ENCODE results near the gene USP21.
"Not testable (repeated sequence)": the region's sequence is repeated elsewhere in the genome, so short reads cannot be mapped to it uniquely, and the experiment has no call there.

USP21 gene, protein sequence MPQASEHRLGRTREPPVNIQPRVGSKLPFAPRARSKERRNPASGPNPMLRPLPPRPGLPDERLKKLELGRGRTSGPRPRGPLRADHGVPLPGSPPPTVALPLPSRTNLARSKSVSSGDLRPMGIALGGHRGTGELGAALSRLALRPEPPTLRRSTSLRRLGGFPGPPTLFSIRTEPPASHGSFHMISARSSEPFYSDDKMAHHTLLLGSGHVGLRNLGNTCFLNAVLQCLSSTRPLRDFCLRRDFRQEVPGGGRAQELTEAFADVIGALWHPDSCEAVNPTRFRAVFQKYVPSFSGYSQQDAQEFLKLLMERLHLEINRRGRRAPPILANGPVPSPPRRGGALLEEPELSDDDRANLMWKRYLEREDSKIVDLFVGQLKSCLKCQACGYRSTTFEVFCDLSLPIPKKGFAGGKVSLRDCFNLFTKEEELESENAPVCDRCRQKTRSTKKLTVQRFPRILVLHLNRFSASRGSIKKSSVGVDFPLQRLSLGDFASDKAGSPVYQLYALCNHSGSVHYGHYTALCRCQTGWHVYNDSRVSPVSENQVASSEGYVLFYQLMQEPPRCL

DNA sequence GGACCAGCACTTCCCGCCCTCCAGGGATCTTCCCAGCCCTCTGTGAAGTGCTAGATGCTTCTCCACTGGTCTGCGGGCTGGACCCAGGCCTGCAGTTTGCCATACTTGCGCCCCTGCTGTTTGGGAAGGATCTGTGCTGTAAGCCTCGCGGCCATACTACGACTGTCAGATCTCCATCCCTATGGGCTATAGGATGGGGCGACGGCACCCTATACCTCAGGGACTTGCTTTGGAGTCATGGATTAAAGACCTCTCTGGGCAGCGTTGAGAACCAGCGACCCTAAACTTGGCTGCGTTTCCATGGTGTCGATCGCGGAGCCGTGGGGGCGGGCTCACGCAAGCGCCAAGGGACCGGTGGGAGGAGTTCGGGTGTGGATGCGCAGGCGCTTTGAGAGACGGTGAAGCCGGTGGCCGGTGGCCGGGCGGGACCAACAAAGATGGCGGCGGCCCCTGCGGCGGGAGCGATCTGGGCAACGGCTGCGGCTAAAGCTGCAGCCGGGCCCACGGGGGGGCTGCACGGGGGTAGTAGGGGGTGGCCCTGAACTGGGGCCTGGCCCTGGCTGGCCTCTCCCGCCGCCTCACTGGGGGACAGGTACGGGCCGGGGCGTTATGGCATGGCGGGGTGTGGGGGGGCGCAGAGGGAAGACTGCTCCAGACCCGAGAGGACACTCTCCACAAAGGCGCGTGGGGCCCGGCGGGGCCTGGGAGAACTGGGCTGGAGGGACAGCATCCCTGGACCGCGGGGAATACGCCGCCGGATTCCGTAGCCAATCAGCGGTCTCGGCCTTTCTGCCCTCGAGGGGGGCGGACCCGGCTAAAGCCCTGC is at the start of gene USP21:
TSS of gene USP21 (plus strand) at position 414 of the 826 bp plus-strand sequence. CDS start 1,141 bp downstream, outside the sequence.
- DNase-seq: peak; percentile 90

DNA sequence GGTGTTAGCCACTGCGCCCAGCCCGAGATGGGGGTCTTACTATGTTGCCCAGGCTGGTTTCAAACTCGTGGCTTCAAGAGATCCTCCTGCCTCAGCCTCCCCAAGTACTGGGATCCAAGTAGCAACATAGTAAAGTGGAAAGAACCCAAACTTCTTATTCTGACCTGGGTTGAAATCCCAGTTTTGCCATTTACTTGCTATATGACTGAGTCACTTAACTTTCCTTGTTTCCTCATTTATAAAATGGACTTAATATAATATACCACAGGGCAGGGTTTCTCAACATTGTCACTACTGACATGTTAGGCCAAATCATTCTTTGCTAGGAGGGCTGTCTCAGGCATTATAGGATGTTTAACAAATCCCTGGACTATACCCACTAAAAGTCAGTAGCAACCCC is 48.2 kb upstream of the USP21 start:
- no peak for DNase-seq

DNA sequence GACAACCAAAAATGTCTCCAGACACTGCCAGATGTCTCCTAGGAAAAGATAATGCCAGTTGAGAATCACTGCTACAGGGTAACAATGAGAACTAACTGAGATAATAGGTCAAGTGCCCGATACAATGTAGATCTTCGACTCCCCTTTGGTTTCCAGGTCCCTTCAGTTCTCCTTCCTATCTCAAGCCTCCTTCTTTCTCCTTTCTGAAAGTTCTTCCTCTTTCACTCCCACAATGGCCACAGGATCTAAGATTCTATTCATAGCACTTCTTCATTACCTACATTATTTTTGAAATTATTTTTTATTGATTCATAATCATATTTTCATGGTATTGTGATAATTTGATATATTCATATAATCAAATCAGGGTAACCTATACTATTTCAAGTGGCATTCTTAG is 47.8 kb upstream of the USP21 start:
- DNase-seq: no peak

DNA sequence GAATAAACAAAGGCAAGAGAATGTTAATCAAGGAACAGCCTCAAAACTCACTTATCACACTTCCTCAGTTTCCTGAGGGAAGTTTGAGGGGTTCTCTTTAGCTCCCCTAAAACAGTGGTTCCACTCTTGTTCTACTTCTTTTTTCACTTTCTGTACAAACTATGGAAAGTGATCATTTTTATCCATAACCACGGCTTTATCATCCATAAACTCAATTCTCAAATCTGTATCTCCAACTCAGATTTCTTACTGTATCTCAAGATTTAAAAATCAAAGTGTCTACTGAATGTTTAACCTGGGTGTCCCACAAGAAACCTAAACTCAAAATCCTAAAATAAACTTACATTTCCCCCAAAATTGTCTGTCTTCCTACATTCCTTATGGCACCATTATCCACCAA is 45.4 kb upstream of the USP21 start:
- no peak for DNase-seq

DNA sequence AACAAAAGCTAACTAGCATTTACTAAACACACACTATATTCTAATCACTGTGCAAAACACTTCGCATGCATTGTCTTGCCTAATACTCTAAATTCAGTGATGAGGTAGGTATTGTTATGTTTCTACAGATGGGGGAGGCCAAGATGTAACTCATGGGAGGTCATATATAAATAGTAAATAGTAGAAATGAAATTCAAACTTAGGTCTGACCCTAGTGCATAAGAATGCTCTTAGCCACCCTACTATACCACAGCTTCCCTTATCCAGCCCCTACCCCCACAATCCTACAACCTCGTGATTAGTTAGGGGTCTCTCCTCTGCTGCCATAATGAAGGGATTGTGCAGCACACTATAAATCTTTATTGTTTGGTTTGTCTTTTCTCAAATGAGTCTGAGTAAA is 44.7 kb upstream of the USP21 start:
- no peak for DNase-seq

DNA sequence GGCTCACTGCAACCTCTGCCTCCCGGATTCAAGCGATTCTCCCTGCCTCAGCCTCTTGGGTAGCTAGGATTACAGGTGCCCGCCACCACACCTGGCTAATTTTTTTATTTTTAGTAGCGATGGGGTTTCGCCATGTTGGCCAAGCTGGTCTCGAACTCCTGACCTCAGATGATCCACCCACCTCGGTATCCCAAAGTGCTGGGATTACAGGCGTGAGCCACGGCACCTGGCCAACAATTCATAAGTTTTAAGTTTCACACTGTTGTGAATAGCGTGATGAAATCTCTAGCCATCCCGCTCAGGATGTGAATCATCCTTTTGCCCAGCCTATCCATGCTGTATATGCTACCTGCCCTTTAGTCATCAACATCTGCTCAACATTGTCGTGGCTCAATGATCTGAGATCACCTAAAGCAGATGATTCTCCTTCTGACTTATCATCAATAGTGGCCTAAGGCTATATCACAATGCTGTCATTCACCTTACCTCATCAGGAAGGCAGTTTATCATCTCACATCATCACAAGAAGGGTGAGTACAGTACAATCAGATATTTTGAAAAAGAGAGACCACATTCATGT is 44.1 kb upstream of the USP21 start:
- DNase-seq: no peak

DNA sequence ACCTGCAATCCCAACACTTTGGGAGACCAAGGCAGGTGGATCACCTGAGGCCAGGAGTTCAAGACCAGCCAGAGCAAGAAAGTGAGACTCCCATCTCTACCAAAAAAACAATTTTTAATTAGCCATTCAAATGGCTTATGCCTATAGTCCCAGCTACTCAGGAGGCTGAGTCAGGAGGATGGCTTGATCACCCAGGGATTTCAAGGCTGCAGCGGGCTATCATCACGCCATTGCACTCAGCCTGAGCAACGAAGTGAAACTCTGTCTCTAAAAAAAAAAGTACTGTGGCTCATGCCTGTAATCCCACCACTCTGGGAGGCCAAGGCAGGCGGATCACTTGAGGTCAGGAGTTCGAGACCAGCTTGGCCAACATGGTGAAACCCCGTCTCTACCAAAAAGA is 43.3 kb upstream of the USP21 start:
- not testable (repeated sequence) for DNase-seq

DNA sequence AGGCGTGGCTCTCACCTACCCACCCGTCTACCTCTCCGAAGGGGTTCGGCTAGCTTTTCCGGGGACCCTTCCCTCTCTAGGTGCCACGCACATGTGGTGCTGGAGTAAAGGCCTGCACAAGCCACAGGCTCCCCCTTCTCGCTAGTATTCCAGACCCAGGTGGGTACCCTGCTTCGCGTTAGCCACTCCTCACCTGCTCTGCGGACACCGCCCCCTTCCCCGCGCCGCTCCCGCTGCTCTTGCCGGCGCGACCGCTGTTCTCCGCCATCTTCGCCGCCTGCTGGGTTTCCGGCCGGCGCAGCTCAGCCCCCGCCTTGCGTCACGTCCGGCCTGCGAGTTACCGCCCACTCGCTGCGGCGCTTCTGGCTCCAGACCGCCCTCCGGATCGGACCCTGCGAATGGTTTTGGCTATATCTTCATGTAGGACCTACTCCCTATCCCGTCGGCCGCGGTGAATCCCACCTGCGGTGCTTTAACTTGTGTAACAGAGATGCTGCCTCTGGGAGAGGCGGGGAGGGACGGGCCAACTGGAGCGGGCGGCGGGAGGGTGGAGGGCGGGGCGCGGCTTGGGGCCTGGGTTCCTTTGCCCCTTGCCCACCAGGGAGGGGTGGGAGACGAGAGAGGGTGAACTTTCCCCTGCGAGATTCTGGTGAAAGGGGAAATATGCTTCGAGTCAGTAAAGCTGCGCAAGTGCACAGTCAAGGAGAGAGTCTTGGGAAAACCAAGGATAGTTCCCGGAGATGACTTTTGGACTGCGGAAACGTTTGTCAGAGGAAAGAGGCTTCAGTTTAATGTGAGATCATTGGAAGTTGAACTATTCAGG is 41.3 kb upstream of the USP21 start, which contains the start of the genes NIT1 and PFDN2:
TSS of gene NIT1 (plus strand) at position 347 of the 823 bp plus-strand sequence. CDS start at position 419, 72 bp downstream.
TSS of gene PFDN2 (minus strand) at position 279 of the 823 bp plus-strand sequence. CDS start at position 268, 11 bp downstream.
- DNase-seq: peak; percentile 82

DNA sequence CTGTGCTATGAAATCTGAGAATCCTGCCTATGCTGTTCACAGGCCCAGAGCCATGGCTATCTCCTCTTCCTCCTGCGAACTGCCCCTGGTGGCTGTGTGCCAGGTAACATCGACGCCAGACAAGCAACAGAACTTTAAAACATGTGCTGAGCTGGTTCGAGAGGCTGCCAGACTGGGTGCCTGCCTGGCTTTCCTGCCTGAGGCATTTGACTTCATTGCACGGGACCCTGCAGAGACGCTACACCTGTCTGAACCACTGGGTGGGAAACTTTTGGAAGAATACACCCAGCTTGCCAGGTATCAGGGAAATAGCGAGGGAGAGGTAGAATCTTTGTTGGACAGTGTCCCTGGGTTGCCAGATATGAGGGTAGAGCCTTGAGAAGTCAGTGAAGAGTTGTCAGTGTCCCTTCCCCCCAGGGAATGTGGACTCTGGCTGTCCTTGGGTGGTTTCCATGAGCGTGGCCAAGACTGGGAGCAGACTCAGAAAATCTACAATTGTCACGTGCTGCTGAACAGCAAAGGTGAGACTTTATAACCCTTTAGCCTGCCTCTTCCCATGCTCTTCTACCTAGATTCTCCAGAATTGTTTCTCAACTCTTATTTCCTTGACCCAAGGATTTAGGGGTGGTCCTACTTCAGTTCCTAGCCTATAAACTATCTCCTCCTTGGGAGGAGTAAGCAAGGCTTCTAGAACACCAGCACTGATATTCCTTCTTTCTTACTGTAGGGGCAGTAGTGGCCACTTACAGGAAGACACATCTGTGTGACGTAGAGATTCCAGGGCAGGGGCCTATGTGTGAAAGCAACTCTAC is 40.0 kb upstream of the USP21 start:
- peak; percentile 68 for DNase-seq

DNA sequence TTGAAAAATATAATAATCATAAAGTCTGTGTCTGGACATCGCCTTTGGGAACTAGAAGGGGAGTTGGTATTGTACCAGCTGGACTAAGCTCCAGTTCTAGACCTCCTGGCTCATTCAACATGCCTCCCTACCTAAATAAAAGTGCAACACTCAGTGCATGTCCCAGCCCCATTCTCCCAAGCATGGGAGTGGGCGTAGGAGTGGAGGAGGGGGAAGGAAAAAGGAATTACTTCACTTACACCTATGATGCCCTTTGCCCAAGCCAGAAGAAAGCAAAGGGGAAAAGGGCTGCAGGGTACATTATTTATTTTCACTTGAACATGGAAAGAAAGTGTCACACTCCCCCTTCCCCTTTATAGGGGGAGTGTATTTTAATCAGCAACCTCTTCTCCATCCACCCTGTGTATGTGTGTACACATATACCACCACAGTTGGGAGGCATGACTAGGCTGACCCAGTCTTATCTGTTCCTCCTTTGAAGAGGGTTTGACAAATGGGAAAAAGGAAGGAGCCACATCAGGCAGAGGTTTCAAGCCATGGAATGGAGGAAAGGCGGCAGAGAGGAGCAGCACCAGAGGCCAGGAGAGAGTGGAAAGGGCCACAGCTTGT is 38.2 kb upstream of the USP21 start:
- DNase-seq: no peak

DNA sequence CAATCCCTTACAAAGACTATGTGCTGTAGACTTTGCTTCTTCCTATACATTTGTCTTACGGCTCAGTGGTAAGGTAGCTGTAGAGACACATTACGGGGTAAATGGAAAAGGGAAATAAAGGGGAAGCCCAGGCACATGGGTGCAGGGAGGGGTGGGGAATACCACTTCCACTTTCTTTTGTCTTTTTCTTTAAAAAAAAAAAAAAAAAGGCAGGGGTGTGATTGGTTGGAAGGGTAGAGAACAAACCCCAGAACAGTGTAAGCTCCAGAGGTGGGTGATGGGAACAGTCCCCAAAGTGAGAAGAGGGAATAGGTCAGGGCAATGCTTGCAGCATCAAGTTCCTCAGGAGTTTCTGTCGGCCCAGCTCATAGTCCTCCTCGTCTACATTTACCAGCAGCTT is 37.5 kb upstream of the USP21 start:
- no peak for DNase-seq

DNA sequence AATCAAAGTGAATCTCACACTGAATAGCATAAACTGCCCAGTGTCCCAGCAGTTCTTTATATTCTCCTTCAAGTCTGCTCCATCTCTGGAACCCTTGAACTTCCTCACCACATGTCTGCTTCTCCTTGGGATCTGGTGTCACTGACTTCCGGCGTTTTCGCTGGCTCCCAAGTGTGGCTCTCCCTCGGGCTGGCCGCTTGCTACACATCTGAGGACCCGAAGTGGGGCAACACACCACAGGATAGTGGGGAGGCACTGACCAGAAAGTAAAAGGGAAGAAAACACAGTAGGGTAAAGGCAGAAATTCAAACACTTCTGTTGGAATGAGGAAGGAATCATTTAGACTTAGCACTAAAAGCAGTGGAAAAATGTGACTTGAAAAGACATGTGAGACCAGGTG is 36.3 kb upstream of the USP21 start:
- no peak for DNase-seq

DNA sequence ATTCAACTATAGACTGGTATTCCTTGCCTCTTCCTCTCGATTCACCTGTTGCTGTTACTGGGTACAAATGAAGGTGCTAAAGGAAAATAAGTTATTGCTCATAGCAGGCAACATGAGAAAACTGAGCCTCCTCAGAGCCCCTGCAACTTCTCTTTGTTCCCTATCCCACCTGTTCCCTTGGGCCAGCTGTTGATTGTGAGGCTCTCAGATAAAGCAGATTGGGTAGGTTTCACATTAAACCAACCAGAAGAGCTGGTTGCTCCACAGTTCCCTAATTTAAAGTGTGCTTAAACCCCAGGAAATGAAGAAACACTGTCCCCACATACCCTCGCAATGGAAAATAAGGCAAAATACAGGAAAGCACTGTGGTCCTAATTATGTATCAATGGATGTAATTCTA is 31.7 kb upstream of the USP21 start:
- DNase-seq: no peak

DNA sequence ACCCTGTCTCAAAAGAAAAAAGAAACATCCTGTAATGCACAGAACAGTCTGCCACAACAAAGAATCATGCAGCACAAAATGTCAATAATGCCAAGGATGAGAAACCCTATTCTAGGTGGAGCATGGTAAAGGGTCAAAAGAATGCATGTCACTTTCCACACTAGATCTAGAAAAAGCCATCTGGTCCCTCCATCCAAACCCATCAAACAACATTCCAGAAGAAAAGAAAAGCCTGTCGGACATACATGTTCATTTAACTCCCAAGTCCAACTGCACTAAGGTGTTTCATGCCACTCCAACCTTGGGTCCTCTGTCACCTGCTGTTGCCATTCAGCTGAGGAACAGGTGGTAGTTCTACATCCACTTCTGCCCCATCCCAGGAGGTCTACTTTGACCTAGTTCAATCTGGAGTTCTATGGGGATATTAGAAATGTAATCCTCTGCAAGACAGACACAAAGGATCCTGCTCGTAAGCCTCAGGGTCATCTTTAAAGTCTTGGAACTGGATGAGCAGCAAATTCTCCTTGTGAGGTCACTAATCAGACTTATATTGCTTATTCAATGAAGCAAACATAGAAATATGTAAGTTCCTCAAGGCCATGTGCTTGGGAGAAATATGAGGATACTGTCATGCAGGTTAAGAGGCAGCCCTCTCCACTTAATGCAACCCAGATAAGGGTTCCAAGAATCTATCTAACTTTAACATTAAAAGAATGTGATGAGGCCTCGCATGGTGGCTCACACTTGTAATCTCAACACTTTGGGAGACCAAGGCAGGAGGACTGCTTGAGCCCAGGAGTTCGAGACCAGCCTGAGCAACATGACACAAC is 30.5 kb upstream of the USP21 start:
- no peak for DNase-seq

DNA sequence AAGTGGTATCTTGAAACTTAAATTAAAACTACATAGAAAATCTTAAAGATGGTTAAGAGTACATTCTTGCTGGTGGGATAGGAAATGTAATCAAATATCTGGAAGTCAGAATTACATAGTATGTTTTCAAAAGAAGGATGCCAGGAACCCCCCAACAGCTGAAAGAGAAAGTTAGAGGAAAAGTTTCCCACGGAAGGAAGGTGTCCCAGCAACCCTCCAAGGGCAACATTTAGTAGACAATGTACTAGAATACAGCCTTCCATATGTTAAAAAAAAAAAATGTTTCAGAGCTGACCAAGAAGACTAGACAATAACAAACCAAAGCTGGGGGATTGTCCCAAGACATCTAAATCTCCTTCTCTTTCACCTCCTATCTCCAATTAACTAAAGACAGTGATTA is 29.0 kb upstream of the USP21 start:
- DNase-seq: no peak

DNA sequence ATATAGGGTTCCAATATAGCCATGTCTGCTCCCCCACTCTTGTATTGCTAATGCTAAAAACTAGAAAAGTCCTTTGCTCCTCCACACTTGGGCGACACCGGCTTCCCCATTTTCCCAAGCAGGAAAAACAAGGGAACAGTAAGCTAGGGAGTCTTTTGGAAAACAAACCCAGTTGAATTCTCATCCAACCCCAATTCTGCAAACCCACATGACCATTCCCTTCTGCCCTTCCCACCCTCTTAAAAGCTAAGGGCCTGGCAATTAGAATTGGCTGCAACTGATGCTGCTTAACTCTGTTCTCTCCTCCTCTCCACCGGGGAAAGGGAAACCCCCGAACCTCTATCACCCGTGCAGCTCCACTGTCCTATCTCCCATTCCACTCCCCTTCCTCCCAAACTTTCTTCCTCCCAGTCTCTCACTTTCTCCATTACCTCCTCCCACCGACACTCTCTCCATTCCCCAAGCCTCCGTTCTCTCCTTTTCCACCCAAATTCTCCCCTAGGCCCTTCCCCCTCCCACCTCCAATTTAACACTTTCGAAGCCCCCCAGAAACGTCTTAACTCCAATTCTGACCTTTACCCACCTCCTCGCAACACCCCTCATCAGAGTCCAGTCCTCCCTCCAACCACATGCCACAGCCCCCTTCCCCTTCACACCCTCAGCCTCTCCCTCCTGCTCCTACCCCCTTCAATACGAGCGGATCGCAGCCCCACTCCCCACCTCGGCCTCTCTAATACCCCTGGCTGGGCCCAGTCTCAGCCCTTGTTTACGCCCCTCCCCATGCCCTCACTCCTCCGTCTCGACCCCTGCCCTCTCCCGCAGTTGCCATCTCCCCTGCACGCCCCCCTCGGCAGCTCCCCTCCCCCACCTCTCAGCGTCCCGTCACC is 27.5 kb upstream of the USP21 start:
- no peak for DNase-seq

DNA sequence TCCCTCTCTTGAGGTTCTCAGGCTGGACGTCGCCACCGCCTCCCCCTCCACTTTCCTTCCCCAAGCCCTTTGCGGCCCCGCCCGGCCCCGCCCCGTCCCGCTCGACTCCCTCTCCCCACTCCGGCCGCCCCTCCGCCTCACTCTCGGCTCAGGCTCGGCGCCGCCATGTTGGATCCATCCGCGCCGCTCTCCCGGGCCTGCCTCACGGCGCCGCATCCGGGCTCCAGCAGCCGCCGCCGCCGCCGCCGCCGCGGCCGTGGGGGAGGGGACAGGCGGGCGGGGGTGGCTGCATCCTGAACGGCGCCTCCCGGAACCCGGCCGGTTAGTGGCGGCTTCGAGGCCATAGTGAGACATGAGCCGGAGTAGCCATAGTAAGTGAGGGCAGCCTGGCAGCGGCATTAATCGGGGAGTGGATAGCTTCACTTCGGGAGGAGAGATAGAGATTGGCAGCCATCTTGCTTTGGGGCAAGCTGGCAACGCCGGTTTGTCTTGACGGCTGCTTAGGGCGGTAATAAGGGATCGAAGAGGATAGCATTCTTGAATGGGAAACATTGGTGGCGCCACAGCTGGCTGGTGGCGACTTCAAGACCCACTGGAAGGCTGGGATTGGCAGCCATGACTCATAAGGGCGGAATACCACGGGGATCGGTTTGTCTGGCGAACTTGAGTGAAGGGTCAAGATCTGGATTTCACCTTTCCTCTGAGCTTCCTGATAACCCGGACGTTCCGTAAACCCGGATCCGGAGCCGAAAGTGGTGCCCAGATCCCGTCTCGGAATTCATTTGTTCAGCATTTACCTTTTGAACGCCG is 26.7 kb upstream of the USP21 start, which contains the start of gene DEDD:
TSS of gene DEDD (minus strand) at position 258 of the 810 bp plus-strand sequence. CDS start 8,205 bp downstream, outside the sequence.
- peak; percentile 95 for DNase-seq
